ENCODE measurements around the gene MSL3.

The MSL3 gene

DNA sequence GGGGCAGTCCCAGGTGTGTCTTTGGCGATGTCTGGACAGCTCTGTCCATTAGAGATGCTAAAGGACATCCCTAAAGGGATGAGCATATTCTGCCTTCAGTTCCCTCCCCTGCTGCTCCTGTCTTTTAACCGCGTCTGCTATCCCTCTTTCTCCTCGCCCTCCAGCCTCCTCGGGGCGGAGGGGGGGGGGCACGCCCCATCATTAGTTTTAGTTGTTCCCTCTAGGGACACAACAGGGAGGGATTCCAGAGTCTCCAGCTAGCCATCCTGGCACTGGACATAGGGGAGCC, 1.1 kb downstream of the MSL3 start:
- no peak for DNase-seq (ENCODE audit: low spot score)

DNA sequence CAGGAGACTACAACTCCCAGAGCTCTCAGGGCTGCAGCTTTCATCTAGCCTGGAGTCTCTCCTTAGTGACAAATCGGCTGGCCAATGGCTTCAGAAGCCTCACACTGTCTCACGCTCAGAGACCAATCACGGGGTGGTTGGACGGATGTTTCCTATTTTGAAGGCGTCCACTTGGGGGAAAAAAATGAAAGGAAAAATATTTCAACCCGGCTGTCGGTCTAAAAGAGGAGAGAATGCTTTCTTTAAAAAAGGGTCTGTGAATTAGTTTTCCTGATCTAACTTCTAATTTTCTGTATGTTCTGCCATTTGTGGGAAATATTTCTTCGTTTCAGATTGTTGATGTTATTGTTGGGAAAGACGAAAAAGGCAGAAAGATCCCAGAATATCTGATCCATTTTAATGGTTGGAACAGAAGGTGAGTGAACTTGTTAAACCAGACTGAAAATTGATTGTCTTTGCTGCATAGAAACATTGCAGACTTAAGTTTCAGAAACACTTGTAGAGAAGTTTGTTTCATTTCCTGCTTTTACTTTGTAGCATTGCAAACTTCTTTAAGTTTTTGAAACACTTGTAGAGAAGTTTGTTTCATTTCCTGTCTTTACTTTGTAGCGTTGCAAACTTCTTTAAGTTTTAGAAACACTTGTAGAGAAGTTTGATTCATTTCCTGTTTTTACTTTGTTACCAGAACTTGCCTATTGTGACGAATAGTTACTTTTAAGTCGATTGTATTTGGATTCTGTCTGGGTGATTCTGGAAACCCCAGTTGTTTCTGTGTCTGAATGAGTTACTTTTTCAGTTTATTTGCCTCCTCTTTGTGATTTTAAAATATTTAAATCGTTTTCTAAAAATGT, 1.6 kb downstream of the MSL3 start:
- DNase-seq (ENCODE audit: low spot score): peak; percentile 85

DNA sequence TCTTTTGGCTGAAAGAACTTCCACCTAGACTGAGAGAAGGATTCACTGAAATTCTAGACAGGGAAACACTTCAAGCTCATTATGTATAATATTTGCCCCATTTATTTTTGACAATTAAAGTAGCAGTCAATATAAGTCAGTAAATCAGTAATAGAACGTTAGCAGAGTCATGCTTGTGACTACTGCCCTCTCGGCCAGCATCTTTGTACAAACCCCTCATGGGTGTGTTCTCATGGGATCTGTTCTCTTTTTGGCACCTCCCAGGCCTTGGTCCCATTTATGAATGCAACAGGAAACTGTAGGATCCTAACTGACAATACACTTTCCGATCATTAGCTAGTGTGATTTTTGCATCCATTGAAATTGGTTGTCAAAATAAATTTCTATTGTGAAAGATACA, 2.9 kb downstream of the MSL3 start:
- no peak for DNase-seq (ENCODE audit: low spot score)

DNA sequence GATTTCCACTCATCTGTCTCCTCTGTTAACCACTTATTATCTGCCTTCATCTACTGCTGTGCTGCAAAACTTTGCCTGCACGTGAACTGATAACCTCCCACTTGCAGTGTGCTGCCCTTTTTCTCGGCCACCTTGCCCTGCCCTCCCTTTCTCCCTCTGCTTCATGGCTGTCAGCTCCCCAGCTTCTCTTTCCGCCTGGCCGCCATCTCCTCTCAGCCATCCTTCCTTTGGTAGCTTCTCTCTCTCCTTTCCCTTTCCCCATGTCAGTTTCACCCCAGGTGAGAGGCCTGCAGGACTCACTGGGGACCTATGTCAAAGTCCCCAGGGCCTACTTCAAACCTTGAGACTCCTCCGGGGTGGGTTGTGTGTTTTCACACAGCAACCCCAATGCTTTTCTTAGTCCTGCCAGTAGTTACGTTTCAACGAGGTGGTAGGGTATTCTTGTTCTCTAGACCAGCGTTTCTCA, 6.6 kb downstream of the MSL3 start:
- DNase-seq (ENCODE audit: low spot score): no peak

DNA sequence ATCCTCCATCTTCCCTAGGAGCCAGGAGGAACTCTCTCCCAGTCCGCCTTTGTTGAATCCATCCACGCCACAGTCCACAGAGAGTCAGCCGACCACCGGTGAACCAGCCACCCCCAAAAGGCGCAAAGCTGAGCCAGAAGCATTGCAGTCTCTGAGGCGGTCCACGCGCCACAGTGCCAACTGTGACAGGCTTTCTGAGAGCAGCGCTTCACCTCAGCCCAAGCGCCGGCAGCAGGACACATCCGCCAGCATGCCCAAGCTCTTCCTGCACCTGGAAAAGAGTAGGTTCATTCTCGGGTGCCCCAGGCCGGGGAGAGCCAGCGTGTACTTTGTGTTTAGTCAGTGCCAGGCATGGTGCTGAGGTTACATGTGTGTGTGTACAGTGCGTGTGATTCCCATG, 7.4 kb downstream of the MSL3 start:
- DNase-seq (ENCODE audit: low spot score): no peak

DNA sequence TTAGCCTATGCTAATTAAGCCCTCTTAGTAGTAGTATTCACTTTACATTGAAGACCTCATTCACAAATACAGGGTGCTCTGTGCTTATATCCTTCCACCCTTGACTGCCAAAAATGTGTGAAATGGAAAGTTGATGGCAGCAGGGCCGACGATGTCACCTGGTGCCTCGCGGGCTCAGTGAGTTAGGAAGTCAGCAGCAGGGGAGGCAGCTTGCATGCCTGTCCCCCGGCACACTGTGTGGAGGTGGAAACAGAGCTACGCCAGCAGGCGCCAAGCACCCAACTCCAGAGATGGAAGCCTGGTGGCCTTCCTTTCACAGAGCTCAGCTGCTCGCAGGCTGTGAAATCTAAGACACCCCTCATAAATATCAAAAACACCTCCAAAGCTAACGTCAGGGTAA, 8.4 kb downstream of the MSL3 start:
- DNase-seq (ENCODE audit: low spot score): no peak

DNA sequence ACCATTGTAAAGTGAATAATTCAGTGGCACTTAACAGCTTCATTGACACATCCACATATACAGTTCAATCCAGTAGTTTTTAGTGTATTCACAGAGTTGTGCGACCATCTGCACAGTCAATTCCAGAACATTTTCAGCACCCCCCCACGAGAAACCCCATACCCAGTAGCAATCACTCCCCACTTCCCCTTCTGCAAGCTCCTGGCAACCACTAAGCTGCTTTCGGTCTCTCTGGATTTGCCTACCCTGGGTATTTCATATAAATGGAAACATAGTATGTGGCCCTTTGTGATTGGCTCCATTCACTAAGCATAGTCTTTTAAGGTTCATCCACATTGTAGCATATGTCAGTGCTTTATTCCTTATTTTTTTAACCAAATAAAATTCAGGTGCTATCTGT, 10.0 kb downstream of the MSL3 start:
- no peak for DNase-seq (ENCODE audit: low spot score)

DNA sequence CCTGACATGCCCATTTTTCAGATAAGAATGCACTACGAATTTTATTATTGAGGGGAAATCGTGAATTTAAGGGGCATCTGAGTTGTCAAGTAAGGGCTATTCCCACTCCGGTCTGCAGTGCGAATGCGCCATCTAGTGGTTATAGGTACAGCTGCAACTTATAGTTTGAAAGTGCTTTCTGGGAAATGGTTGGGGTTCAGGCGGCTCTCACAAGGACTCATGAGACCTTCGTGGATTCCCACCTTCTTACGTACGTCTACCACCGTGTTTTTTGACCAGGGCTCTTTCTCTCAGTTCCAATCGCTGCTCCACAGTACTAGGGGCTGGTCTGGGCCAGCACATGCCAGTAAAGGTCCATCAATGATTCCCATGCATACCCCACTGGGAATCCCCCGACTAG, 12.3 kb downstream of the MSL3 start:
- peak; percentile 70 for DNase-seq (ENCODE audit: low spot score)

DNA sequence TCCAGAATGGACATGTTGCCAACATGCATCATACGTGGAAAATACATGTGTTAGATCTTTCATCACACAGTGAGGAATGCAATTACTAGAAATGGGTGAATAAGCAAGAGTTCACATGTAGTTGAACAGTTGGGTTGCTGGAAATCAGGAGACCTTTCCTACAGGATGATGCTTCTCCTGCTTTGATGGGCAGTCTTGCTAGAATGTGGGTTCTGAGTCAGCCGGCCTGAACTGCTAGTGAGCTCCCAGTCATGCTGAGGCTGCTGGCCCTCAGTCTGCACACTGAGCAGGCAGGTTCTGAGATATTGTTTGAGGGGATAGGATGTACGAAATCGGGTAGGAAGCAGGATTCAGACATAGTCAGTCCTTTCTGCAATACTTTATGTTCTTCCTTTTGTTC, 20.2 kb downstream of the MSL3 start:
- DNase-seq (ENCODE audit: low spot score): peak; percentile 5

DNA sequence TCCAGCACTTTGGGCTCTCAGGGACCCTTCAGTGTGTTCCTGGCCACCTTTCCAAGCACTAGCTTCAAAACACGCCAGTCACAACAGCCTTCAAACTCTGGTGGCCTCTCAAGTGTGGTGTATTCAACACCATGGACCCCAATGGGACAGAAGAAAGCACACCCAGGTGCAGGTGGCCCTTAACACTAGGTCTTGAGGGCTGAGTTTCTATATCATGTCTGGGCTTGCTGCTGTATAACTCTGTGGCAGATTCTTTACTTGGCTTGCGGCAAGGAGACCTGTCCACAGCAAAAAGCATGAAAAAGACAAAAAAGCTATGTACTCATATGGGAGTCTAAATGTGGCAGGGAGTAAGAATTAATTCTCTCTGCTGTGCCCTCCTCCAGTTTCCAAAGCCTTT, 23.1 kb downstream of the MSL3 start:
- no peak for DNase-seq (ENCODE audit: low spot score)

DNA sequence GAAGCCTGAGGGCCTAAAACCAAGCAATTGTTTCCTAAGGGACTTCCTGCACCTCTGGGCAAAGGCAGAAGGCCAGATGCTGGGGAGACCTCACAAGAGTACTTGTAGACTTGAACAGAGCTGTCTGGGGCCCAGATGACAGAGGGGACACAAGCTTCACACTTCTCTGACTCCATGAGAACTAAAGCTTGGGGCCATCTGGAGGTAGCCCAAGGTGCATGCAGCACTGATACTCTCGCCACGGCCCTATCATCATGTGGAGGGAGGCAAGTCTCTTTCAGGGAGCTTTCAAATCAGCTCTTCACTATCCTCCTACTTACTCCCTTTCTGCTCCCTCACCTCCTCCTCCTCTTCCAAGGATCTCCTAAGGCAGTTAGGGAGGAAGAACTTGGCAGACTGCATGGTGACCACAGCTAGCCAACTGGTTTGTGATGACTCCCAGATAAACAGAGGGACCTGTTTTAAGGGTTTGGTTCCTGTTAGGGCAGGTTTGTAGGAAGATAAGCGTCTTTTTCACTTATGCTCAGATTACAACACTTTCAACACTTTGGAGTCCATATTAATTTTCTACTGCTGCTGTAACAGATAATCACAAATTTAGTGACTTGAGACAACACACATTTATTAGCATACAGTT, 23.8 kb downstream of the MSL3 start:
- DNase-seq (ENCODE audit: low spot score): no peak

DNA sequence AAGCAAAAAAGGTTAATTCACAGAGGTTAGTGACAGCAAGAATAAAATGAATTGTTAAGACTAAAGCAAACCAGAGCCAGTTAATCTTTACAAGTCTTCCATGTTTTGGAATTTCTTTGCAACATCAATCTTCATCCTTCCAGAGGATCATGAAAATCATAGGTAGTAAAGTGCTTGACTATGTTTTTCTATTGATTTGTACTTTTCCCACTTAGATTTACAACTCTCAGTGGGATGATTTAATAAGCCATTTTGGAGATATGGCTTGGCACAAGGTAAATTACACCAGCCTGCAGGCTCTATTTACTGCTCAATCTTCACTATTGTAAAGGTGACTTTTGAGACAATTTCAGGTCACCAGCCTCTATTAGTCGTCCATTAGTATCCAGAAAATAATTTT, 26.5 kb downstream of the MSL3 start:
- no peak for DNase-seq (ENCODE audit: low spot score)

DNA sequence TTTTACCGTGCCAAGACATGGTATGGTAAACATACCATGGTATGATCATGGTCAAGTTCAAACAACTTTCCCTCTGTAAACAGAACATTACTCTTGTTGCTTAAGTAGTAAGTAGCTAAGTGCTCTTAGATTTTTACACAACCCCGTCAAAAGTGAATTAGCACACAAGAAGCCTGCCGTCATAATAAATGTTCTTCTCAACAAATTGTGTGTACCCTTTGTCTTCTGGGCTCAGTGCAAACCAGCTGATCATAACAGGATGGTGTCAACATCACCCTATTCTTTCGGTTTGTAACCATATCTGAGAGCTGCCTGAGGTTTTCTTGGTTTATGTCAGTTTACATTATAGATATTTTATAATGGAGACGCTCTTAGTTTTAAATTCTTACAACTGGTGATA, 28.8 kb downstream of the MSL3 start:
- DNase-seq (ENCODE audit: low spot score): no peak

DNA sequence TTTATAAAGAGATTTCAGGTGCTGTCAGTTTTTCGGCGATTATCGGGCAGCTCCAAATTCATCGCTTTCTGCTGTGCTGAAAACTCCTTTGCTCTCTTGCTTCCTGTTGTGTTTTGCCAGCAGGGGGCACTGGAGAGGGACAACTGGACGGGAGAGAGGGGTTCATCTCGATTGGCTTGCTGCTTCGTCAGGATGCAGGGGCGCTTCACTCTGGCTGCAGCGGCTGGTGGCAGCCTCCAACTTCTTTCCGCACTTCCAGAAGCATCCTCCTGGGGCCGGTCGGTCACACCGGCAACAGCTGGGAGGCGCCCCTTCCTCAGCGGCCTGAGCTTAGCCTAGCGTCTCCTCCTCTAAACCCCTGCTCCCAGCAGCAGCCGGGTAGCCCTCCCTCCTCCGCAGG, 29.5 kb downstream of the MSL3 start:
- peak; percentile 41 for DNase-seq (ENCODE audit: low spot score)

DNA sequence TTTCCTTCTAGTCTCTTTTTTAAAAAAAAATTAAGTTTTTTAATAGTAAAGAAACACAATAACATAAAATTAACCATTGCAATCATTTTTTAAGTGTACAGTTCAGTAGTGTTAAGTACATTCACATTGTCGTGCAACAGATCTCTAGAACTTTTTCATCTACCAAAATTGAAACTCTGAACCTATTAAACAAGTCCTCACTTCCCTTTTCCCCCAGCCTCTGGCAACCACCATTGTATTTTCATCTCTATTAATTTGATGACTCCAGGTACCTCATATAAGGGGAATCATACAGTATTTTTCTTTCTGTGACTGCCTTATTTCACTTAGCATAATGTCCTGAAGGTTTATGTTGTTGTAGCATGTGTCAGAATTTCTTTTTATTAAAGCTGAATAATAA, 31.8 kb downstream of the MSL3 start:
- DNase-seq (ENCODE audit: low spot score): no peak

DNA sequence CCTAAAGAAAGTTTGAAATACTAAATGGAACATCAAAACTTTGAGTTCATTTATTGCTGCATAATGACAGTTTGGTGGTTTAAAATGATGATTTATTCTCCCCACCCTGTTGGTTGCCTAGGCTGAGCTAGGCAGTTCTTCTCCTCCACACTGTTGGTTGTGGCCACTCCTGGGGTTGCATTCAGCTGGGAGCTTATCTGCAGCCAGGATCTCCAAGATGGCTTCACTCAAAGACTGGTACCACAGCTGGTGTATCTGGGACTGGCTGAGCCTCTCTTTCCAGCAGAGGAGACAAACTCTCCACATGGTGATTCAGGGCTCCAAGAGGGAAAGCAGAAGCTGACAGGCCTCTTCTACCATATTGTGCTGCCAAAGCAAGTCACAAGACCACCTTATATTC, 33.1 kb downstream of the MSL3 start:
- DNase-seq (ENCODE audit: low spot score): no peak

DNA sequence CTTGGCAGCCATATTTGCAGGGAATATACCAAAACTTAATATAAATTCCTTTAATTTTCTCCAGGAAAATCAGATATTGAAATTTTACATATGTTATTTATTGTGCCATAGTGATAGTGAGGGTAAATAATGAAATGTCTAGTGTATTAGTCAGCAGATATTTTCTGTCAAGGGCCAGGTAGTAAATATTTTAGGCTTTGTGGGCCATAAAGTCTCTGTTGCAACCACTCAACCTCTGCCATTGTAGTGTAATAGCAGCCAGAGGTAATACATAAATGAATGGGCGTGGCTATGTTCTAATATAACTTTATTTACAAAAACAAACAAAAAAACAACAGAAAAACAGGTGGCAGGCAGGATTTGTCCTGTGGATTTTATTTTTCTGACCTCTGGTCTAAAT, 33.5 kb downstream of the MSL3 start:
- no peak for DNase-seq (ENCODE audit: low spot score)

DNA sequence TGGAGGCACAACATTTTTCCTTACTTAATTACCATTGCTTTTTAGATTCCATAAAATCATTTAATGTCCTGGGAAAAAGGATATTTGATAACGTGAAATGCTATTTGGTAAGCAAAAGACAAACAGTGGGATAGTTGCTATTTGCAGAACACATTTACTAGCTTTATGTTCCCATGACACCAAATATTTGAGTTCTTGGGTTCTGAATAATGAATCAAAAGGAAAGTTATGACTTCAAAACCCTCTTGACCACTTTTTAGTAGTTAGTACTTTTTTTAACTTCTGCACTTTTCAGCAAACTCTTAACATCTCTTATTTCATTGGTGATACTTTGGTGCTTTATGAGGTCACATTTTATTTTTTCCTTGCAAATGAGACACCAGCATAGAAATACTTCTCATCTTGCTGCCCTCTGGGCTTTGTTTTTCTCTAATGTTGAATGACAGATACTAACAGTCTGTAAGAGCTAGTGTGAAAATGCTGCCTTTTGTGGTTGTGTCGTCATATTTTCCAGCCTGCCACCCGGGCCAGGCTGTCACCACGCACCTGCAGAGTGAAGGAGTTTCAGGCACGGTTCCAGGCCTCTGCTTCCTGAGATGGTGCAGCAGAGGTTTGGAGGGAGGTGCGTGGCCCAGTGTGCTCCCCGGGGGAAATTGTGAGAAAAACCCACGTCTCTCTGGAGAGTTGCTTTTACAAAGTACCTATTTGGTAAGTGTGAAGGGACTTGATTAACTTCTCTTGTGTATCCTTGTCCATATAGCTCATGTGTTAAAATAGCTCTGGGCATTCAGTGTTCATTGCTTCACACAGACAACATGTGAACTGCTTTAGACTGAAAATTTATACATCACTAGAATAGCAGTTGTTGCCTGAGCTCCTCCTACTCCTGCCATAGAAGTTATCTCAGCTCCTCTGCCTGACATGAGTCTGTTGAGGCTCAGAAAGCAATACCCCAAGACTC, 34.7 kb downstream of the MSL3 start:
- DNase-seq (ENCODE audit: low spot score): no peak

DNA sequence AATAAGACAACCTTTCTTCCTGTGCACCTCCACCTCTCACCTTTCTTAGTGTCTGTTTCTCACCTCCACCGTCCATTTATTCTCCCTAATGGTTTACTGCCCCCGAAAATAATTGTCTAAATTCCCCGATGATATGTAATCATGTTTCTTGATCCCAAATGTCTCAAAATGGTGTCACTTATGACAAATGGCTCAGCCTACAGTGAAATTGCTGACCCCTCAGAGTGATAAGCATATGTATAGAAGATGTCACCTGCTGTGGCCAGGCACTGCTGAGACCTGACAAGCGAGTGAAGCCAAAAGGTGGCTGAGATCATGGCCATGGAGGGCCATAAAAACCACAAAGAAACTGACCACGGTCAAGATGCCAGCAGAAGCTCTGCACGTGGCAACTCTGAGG, 35.7 kb downstream of the MSL3 start:
- no peak for DNase-seq (ENCODE audit: low spot score)

DNA sequence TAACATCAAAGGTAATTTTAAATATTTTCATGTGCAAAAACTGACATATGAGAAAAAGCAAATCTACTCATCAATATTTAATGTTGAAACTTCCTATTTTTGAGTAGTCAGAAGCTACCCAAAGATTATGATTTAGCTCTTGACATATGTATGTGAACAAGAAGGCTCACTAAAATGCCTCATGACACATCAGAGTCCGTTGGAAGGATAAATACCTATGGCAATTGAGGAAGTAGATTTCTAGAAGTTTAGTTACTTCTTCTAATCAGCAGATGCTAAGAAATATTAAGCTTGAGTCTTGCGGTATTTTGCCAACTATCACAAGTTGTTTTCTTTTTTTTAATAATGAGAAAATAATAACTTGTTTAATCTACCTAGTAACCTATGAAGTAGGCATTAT, 55.3 kb downstream of the MSL3 start:
- DNase-seq (ENCODE audit: low spot score): no peak

Data from AG08395 (cell line).